GM21381 (cell line): ENCODE results near the gene GABRP.

Experiments used
- ATAC-seq: cut with Tn5 transposase; IDR thresholded peaks from one replicate; pipeline ENCODE4 v1.9.1; 2021; ENCODE audit warnings: mild to moderate bottlenecking, moderate library complexity; ENCODE audit not compliant: unreplicated experiment

GABRP gene

GRCh38 chr5:170860415-170860814, 76.9 kb downstream of the GABRP start:
- no peak for ATAC-seq

DNA sequence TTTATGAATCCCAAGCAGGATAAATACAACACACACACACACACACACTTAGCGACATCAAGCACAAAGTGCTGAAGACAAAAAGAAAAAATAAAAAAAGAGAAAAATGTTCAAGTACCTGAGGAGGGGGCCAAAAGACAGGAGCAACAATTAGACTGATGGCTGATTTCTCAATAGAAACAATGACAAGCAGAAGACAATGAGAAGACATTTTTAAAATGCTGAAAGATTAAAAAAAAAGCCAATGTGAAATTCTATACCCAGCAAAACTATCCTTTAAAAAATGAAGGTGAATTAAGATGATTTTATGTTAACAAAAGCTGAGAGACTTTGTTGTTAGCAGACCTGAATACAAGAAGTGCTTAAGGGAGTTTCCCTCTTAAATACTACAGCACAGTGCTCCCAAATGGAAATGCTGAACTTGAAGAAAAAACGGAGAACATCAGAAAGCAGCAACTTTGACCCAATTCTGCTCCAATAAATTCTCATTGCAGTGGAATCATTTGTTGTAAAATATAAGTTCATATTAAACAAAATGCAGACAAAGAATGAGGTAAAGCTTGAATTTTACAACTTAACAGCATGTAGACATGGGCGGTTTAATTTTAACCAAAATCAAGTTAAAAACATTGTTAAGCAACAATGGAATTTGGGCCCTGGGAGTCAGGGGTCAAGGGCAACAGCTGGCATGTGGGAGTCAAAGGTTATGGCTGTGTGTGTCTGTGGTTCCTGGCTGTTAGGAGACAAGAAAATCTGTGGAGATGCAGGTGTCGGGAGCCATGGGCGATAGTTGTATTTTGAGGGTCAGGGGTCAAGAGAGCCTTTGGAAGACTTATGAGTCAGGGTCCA, 77.5 kb downstream of the GABRP start:
- ATAC-seq, result no peak

DNA sequence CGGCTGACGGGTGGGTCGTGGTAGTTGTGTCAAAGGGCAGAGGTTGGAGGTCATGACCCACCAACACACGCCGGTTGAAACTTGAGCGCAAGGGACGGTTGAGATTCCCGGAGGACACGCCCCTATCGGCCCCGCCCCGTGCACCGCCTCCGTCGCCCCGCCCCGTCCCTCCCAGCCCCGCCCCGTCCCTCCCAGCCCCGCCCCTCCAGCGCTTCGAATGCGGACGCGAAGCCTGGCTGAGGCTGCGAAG, 78.1 kb downstream of the GABRP start:
- ATAC-seq, result no peak

DNA sequence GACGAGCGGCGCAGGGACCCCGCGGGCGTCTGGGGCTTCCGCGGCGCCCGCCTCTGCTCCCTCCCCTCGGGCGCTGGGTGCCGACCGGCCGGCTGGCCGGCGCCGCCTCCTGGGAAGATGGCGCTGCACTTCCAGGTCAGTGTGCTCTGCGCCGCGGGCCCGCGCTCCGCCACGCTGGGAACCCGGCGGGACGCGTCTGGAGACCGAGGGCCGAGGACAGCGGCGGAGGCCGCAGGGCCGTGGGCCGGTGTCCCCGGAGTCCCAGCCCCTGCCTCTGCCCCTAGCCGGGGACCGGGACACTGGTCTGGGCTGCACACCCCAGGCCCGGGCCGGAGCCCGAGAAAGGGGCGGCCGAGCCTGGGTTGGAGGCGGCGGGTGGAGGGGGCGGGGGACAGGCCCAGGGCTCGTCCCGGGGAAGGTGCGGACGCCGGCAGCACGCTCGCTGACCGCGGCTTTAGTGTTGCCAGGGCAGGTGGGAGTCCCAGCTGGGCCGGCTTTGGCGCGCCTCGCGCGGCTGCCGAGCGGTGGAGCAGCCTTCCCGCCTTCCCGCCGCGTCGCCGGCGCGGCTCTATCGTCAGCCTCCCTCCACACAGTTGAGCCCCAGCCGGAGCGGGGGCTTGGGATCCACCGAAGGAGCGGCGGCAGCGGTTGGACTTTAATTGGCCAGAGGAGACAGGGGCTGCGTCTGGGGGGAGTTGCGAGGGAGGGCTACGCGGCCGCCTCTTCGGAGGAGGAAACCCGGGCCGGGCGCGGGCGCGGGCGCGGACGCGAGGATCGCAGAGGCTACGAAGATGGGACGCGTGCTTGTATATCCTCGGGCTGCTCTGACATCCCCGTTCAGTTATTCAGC, 78.6 kb downstream of the GABRP start, which contains the start of gene RANBP17:
Gene RANBP17 (plus strand): TSS at position 102 of the 850 bp plus-strand sequence.
- ATAC-seq, result no peak

DNA sequence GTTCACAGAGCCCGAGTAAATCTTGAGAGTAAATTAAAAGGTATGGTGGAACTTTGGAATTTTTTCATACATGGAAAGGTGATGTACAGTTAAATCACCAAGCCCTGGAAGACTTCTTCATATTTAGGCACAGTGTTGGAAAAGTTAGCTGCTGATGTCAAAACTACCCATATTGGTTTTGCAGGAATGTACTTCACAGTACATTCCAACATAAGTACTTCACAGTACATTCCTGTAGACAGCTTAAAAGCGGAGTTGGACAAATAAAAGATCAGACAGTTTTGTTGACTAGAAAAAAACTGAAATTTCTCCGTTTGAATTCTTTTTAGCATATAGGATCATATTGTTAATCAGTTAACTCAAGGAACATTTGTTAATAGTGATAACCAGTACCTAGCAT, 80.1 kb downstream of the GABRP start:
- no peak for ATAC-seq
